NB4 (cell line): Measurements from ENCODE around the gene ITPR2.

ENCODE experiments used
- MYC ChIP-seq: IDR thresholded peaks from 2 replicates; pipeline ENCODE4 v1.6.1; 2011; ENCODE audit warnings: low read depth, low read length
- POLR2A ChIP-seq: IDR thresholded peaks from 2 replicates; pipeline ENCODE4 v1.6.1; 2011; ENCODE audit warnings: mild to moderate bottlenecking; ENCODE audit not compliant: insufficient read length; ENCODE audit errors: extremely low read depth
- TF ChIP-seq, protein P1 (sequence below): IDR thresholded peaks from one replicate; pipeline ENCODE4 v1.5.1; 2012; ENCODE audit warnings: low read depth, low read length
- TF ChIP-seq, protein P2 (sequence below): IDR thresholded peaks from 2 replicates; pipeline ENCODE4 v1.6.1; 2011; ENCODE audit warnings: low read depth, low read length

DNA sequence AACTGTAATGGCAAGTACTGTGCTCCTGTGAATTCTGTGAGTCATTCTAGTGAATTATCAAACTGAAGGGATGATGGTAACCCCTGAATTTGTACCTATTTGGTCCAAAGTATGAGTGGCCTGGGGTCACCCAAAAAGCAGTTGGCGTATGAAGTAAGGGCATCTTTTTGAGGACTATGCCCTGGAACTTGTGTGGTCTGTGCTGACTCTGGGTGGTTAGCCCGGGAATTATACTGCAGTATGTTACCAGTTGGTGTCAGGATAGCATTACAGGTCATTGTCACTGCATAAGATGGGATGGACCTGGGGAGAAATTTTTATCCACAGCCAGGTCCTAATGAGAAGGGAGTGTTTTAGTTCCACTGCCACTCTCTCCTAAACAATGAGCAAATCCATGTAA is 462.9 kb downstream of the ITPR2 start:
- TF ChIP-seq MYC (no peak), POLR2A (no peak)
- TF ChIP-seq, protein P1, sequence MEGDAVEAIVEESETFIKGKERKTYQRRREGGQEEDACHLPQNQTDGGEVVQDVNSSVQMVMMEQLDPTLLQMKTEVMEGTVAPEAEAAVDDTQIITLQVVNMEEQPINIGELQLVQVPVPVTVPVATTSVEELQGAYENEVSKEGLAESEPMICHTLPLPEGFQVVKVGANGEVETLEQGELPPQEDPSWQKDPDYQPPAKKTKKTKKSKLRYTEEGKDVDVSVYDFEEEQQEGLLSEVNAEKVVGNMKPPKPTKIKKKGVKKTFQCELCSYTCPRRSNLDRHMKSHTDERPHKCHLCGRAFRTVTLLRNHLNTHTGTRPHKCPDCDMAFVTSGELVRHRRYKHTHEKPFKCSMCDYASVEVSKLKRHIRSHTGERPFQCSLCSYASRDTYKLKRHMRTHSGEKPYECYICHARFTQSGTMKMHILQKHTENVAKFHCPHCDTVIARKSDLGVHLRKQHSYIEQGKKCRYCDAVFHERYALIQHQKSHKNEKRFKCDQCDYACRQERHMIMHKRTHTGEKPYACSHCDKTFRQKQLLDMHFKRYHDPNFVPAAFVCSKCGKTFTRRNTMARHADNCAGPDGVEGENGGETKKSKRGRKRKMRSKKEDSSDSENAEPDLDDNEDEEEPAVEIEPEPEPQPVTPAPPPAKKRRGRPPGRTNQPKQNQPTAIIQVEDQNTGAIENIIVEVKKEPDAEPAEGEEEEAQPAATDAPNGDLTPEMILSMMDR = no peak
- TF ChIP-seq, protein P2, sequence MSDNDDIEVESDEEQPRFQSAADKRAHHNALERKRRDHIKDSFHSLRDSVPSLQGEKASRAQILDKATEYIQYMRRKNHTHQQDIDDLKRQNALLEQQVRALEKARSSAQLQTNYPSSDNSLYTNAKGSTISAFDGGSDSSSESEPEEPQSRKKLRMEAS = no peak
